ENCODE data around the gene CEMIP. TPM values are rescaled to one million over a fixed set of nuclear protein-coding genes. Genes with fewer than 3 reads are reported as not detected.

Gene CEMIP
- total and polyA plus RNA-seq, 12 donors: 0.01 to 1.9 (median 0.23) TPM; not detected in 1

DNA sequence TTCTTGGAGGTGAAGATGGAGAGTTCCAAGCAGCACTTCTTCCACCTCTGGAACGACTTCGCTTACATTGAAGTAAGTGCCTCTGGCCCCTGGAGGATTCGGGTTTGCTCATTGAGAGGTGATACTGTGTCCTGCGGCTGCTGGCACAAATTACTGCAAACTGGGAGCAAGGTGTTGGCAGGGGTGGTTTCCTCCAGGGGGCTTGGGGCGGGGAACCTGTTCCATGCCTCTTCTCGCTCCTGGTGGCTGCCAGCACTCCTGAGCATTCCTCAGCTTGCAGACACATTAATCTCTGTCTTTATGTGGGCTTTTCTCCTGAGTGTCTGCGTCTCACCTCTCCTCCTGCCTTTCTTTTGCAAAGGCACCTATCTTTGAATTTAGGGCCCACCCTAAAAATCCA, 163.1 kb downstream of the CEMIP start:
- DNase-seq: no peak
- TF ChIP-seq CTCF (IDR thresholded peaks at IDR 0.05): no peak
- Histone ChIP-seq H3K27ac (no peak overlapping the region), H3K36me3 (peaks cover 0 to 62% (median 20%) of the 10 kb centered on the region in 9 donors), H3K9me3 (no peaks in the 10 kb centered on the region), H3K27me3 (no peaks in the 10 kb centered on the region), H3K4me3 (no peak overlapping the region), H3K4me1 (peaks cover 0 to 12% (median 0%) of the 10 kb centered on the region in 9 donors)
- intact Hi-C loops (cut with DNase I): loop anchor here in 2 of 10 donors (10.0 kb wide), 2 partner anchors 337 to 367 kb away; no protein-coding TSS in a partner anchor
- 83 to 84% methylated on average over 7 of the region's 7 CpGs for WGBS, 2 donors
- ATAC-seq: no peak

DNA sequence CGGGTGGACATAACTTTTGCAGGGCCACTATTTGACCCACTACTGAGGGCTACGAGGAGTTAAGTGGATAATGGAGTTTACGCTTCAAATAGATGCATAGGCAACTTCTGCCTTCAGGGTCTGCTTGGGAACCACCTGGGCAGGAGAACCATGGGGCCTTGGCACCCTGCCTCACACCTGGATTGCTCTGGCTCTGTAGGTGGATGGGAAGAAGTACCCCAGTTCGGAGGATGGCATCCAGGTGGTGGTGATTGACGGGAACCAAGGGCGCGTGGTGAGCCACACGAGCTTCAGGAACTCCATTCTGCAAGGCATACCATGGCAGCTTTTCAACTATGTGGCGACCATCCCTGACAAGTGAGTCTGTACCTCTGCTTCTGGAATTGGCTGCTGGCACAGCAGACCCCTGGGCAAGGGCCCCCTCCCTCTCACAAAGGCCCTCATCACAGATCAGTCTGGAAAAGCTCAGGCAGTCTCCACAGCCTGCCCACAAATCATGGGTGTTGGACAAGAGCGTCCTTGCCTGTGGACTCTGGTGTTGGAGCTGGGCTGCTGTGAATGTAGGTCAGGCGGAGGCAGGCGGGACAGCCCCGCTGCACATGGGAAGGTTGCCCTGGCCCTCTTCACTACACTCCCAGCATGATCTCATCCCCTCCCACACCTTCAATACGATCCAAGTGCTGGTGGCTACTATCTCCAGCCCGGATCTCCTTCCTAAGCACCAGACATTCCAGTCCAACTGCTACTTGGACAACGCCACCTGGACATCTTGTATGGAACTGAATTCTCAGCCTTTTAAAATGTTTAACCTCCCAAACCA, 163.8 kb downstream of the CEMIP start:
- no peak overlapping the region for H3K4me3 ChIP-seq
- DNase-seq (peak in 1 of 2 donors; percentile 51), ATAC-seq (peak; percentile 62 to 91 (median 84))
- WGBS, 2 donors: 77 to 80% methylated on average over 16 of the region's 16 CpGs
- intact Hi-C loops (cut with DNase I): loop anchor here in 2 of 10 donors (10.0 kb wide), 2 partner anchors 338 to 368 kb away; no protein-coding TSS in a partner anchor
- peak in 2 of 9 donors; percentile 9 to 16 for TF ChIP-seq CTCF (IDR thresholded peaks at IDR 0.05)
- no peaks in the 10 kb centered on the region for H3K9me3 ChIP-seq
- peaks cover 0 to 69% (median 27%) of the 10 kb centered on the region in 9 donors for H3K36me3 ChIP-seq
- no peak overlapping the region for H3K27ac ChIP-seq
- peaks cover 0 to 12% (median 0%) of the 10 kb centered on the region in 9 donors for H3K4me1 ChIP-seq
- no peaks in the 10 kb centered on the region for H3K27me3 ChIP-seq

GRCh38 chr15:80944818-80945217, 165.6 kb downstream of the CEMIP start:
- DNase-seq (no peak), ATAC-seq (no peak)
- no peak for TF ChIP-seq CTCF (IDR thresholded peaks at IDR 0.05)
- H3K27me3 ChIP-seq: no peaks in the 10 kb centered on the region
- no peaks in the 10 kb centered on the region for H3K9me3 ChIP-seq
- no peak overlapping the region for H3K4me3 ChIP-seq
- WGBS, 2 donors: 90 to 95% methylated on average over 3 of the region's 3 CpGs
- peaks cover 0 to 12% (median 0%) of the 10 kb centered on the region in 9 donors for H3K4me1 ChIP-seq
- no peak overlapping the region for H3K27ac ChIP-seq
- intact Hi-C loops (cut with DNase I): loop anchor here in 3 of 10 donors (2.0 to 10.0 kb wide), 4 partner anchors 20 to 370 kb away; no protein-coding TSS in a partner anchor
- H3K36me3 ChIP-seq: peaks cover 0 to 87% (median 37%) of the 10 kb centered on the region in 9 donors

DNA sequence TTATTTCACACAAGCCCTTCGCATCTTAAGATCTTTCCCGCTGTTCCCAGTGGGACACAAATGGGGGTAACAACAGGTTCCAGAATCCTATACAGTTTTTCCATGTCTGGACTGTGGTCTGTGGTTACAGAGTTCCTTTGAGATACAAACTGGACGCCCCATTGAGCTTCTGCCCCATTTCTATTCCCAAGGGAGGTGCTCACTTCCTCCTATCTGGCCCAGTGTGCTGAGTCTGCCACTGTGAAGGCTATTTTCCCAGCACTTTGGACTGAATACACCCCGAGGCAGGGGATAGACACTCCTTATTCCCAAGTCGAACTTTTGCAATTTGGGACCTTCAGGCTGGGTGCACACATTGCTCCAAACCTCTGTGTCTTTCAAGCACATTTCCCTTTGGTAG, 166.4 kb downstream of the CEMIP start:
- intact Hi-C loops (cut with DNase I): loop anchor here in 3 of 10 donors (2.0 to 10.0 kb wide), 4 partner anchors 21 to 371 kb away; no protein-coding TSS in a partner anchor
- H3K27ac ChIP-seq: no peak overlapping the region
- 90% methylated on average over 5 of the region's 5 CpGs for WGBS, 2 donors

More for the DNA sequence above, 166.4 kb downstream of the CEMIP start:
- DNase-seq (no peak), ATAC-seq (no peak)
- Histone ChIP-seq H3K4me3 (no peak overlapping the region), H3K4me1 (peaks cover 0 to 12% (median 0%) of the 10 kb centered on the region in 9 donors), H3K9me3 (no peaks in the 10 kb centered on the region), H3K36me3 (peaks cover 0 to 95% (median 37%) of the 10 kb centered on the region in 9 donors), H3K27me3 (no peaks in the 10 kb centered on the region)
- no peak for TF ChIP-seq CTCF (IDR thresholded peaks at IDR 0.05)

Measured in heart right ventricle (tissue), 16 donors.